HUES6 (cell line): ENCODE data around the gene ZNF154.
A peak's percentile ranks its signal among the peaks of the same experiment; 100 is the strongest.

ENCODE experiments used
- H3K27ac ChIP-seq: 2 replicates; pipeline ENCODE4 v1.7.0; 2013; ENCODE audit warnings: low read depth, mild to moderate bottlenecking, low read length, inconsistent platforms
- H3K27me3 ChIP-seq: 2 replicates; pipeline ENCODE4 v1.6.1; 2013; ENCODE audit warnings: low read length; ENCODE audit not compliant: control insufficient read depth, insufficient read depth
- H3K36me3 ChIP-seq: 2 replicates; pipeline ENCODE4 v1.6.1; 2013; ENCODE audit warnings: low read length; ENCODE audit not compliant: control insufficient read depth, insufficient read depth
- H3K4me1 ChIP-seq: 2 replicates; pipeline ENCODE4 v1.6.1; 2013; ENCODE audit warnings: low read length; ENCODE audit not compliant: control insufficient read depth, insufficient read depth
- H3K4me3 ChIP-seq: 2 replicates; pipeline ENCODE4 v1.5.1; 2013; ENCODE audit warnings: low read depth, low read length
- H3K9ac ChIP-seq: one replicate; pipeline ENCODE4 v1.6.1; 2013; ENCODE audit warnings: mild to moderate bottlenecking, low read length
- H3K9me3 ChIP-seq: 2 replicates; pipeline ENCODE4 v1.6.1; 2013; ENCODE audit warnings: low read depth, low read length; ENCODE audit not compliant: control insufficient read depth, insufficient read depth

ZNF154 gene

GRCh38 chr19:57682226-57682766 lies 26.7 kb downstream of the ZNF154 start:
- H3K4me3 ChIP-seq, result peak overlapping the region; percentile 97
- H3K4me1 ChIP-seq, result no peaks in the 10 kb centered on the region
- H3K9me3 ChIP-seq, result peaks cover 49% of the 10 kb centered on the region
- H3K9ac ChIP-seq, result peak overlapping the region; percentile 92
- H3K36me3 ChIP-seq, result peaks cover 45% of the 10 kb centered on the region
- peaks cover 18% of the 10 kb centered on the region for H3K27me3 ChIP-seq
- peak overlapping the region; percentile 77; the same call in 1 of the 2 replicates for H3K27ac ChIP-seq

GRCh38 chr19:57675881-57676280 lies 33.1 kb downstream of the ZNF154 start:
- Histone ChIP-seq H3K4me1 (no peaks in the 10 kb centered on the region), H3K27ac (no peak overlapping the region), H3K9me3 (no peaks in the 10 kb centered on the region), H3K4me3 (no peak overlapping the region), H3K27me3 (peaks cover 39% of the 10 kb centered on the region), H3K36me3 (no peaks in the 10 kb centered on the region), H3K9ac (no peak overlapping the region)

- peaks cover 29% of the 10 kb centered on the region for H3K27me3 ChIP-seq
- H3K36me3 ChIP-seq, result no peaks in the 10 kb centered on the region
- no peak overlapping the region for H3K27ac ChIP-seq
- H3K9ac ChIP-seq, result no peak overlapping the region
- H3K9me3 ChIP-seq, result no peaks in the 10 kb centered on the region
- peaks cover 1% of the 10 kb centered on the region; the same call in 1 of the 2 replicates for H3K4me1 ChIP-seq
- H3K4me3 ChIP-seq, result no peak overlapping the region
Observed at GRCh38 chr19:57672466-57672865, 36.5 kb downstream of the ZNF154 start.

- H3K4me3 ChIP-seq, result no peak overlapping the region
- no peaks in the 10 kb centered on the region for H3K9me3 ChIP-seq
- H3K36me3 ChIP-seq, result no peaks in the 10 kb centered on the region
- no peak overlapping the region for H3K9ac ChIP-seq
- H3K4me1 ChIP-seq, result peaks cover 3% of the 10 kb centered on the region; the same call in 1 of the 2 replicates
- peaks cover 19% of the 10 kb centered on the region; the same call in 1 of the 2 replicates for H3K27me3 ChIP-seq
- H3K27ac ChIP-seq, result no peak overlapping the region
Observed at GRCh38 chr19:57671124-57671895, 37.7 kb downstream of the ZNF154 start.

- Histone ChIP-seq H3K4me3 (no peak within 1 kb of the TSS), H3K36me3 (no peaks in the 10 kb centered on the region), H3K4me1 (peaks cover 10% of the 10 kb centered on the region), H3K9me3 (no peaks in the 10 kb centered on the region), H3K9ac (no peak within 1 kb of the TSS), H3K27me3 (peaks cover 42% of the 10 kb centered on the region), H3K27ac (no peak within 1 kb of the TSS)
Observed at GRCh38 chr19:57668635-57669034, 40.4 kb downstream of the ZNF154 start, which contains the start of gene ZSCAN4. ZSCAN4 (plus strand) TSS chr19:57668935; CDS start chr19:57676146, 7,211 bp downstream.

GRCh38 chr19:57667228-57667627 lies 41.8 kb downstream of the ZNF154 start:
- Histone ChIP-seq H3K4me1 (peaks cover 10% of the 10 kb centered on the region), H3K27me3 (peaks cover 49% of the 10 kb centered on the region), H3K9ac (no peak overlapping the region), H3K4me3 (no peak overlapping the region), H3K36me3 (no peaks in the 10 kb centered on the region), H3K27ac (no peak overlapping the region), H3K9me3 (no peaks in the 10 kb centered on the region)

GRCh38 chr19:57665261-57665806 lies 43.7 kb downstream of the ZNF154 start:
- H3K9me3 ChIP-seq, result no peaks in the 10 kb centered on the region

GRCh38 chr19:57664269-57665127 lies 44.5 kb downstream of the ZNF154 start:
- Histone ChIP-seq H3K9me3 (no peaks in the 10 kb centered on the region), H3K27ac (no peak overlapping the region), H3K4me3 (peak overlapping the region; percentile 60), H3K9ac (peak overlapping the region; percentile 59), H3K4me1 (peaks cover 10% of the 10 kb centered on the region), H3K27me3 (peaks cover 54% of the 10 kb centered on the region), H3K36me3 (no peaks in the 10 kb centered on the region)

More at GRCh38 chr19:57665261-57665806, 43.7 kb downstream of the ZNF154 start:
- Histone ChIP-seq H3K27ac (no peak overlapping the region), H3K4me3 (no peak overlapping the region), H3K36me3 (no peaks in the 10 kb centered on the region), H3K27me3 (peaks cover 46% of the 10 kb centered on the region), H3K9ac (no peak overlapping the region), H3K4me1 (peaks cover 10% of the 10 kb centered on the region)

GRCh38 chr19:57656346-57656745 lies 52.7 kb downstream of the ZNF154 start:
- H3K27ac ChIP-seq, result no peak overlapping the region
- peaks cover 8% of the 10 kb centered on the region for H3K9me3 ChIP-seq
- no peak overlapping the region for H3K9ac ChIP-seq
- H3K36me3 ChIP-seq, result no peaks in the 10 kb centered on the region
- no peak overlapping the region for H3K4me3 ChIP-seq
- 0 out of 2 replicates have a peak, but pooled peaks cover 2% of the 10 kb centered on the region for H3K4me1 ChIP-seq
- H3K27me3 ChIP-seq, result peaks cover 30% of the 10 kb centered on the region

- H3K4me1 ChIP-seq, result 0 out of 2 replicates have a peak, but pooled peaks cover 5% of the 10 kb centered on the region
- H3K9me3 ChIP-seq, result peaks cover 10% of the 10 kb centered on the region
- peaks cover 22% of the 10 kb centered on the region for H3K27me3 ChIP-seq
- H3K27ac ChIP-seq, result no peak overlapping the region
- H3K36me3 ChIP-seq, result no peaks in the 10 kb centered on the region
- no peak overlapping the region for H3K9ac ChIP-seq
- no peak overlapping the region for H3K4me3 ChIP-seq
Observed at GRCh38 chr19:57655443-57655842, 53.6 kb downstream of the ZNF154 start.
